Thoracic aorta (tissue), 2 donors: ENCODE measurements around the gene DMWD. TPM values are rescaled to one million over a fixed set of nuclear protein-coding genes. Genes with fewer than 3 reads are reported as not detected.
"Not testable (repeated sequence)": the region's sequence is repeated elsewhere in the genome, so short reads cannot be mapped to it uniquely, and the experiment has no call there.

Source experiments
- ATAC-seq: fragments of 150-250 bp; one replicate; pipeline ENCODE4 v1.8.0; 2017; ENCODE audit warnings: low read depth; ENCODE audit not compliant: insufficient number of reproducible peaks, low FRiP score
- DNase-seq: peaks from one replicate; pipeline ENCODE4 v3.0.0-alpha.2; 2020; ENCODE audit warnings: low spot score
- H3K27ac ChIP-seq, 2 donors: fragments of 200-600 bp; sonication (generic); 1 replicate in 1 of 2; 2 replicates in 1 of 2; pipeline ENCODE4 v1.5.1; 2016; ENCODE audit warnings: mild to moderate bottlenecking in 2 of 2, moderate library complexity in 2 of 2
- H3K27me3 ChIP-seq: fragments of 200-600 bp; sonication (generic); replicated peaks from 2 replicates; pipeline ENCODE4 v1.6.0; 2016; ENCODE audit warnings: mild to moderate bottlenecking; ENCODE audit not compliant: insufficient read depth
- H3K36me3 ChIP-seq: fragments of 200-600 bp; sonication (generic); one replicate; pipeline ENCODE4 v1.5.1; 2016
- H3K4me1 ChIP-seq, 2 donors: fragments of 200-600 bp; sonication (generic); 1 replicate in 1 of 2; 2 replicates in 1 of 2; pipeline versions ENCODE4 v1.5.1 to v1.6.0; 2016; ENCODE audit warnings: low read depth in 2 of 2, mild to moderate bottlenecking in 1 of 2; ENCODE audit not compliant: control insufficient read depth in 1 of 2
- H3K4me3 ChIP-seq: fragments of 200-600 bp; sonication (generic); 2 replicates; pipeline ENCODE4 v1.5.1; 2016; ENCODE audit warnings: mild to moderate bottlenecking
- H3K9me3 ChIP-seq: fragments of 200-600 bp; sonication (generic); 2 replicates; pipeline ENCODE4 v1.5.1; 2016
- CTCF ChIP-seq: fragments of 200-600 bp; sonication (generic); IDR thresholded peaks from one replicate; pipeline ENCODE4 v1.5.1; 2019; ENCODE audit warnings: antibody characterized with exemption
- total RNA-seq, 2 donors: library from RNA; depleted of rRNA; stranded (reverse); fragments of >200 nt; gene quantifications; one replicate each; pipeline versions ENCODE4 v1.1.0 to v1.2.3, GENCODE V29; 2016

The DMWD gene
- total RNA-seq, 2 donors from 2014 or later: 79.1 to 91.1 TPM

GRCh38 chr19:45801603-45802175 lies 9.0 kb upstream of the DMWD start:
- no peaks in the 10 kb centered on the region for H3K36me3 ChIP-seq
- H3K4me3 ChIP-seq: no peak overlapping the region
- ATAC-seq (no peak), DNase-seq (no peak)
- H3K4me1 ChIP-seq: peaks cover 3 to 11% of the 10 kb centered on the region in 2 donors
- no peak for TF ChIP-seq CTCF
- H3K27me3 ChIP-seq: no peaks in the 10 kb centered on the region
- H3K9me3 ChIP-seq: no peaks in the 10 kb centered on the region
- H3K27ac ChIP-seq: no peak overlapping the region

GRCh38 chr19:45800070-45800553 lies 7.5 kb upstream of the DMWD start:
- Histone ChIP-seq H3K4me3 (no peak overlapping the region), H3K4me1 (peaks cover 3 to 11% of the 10 kb centered on the region in 2 donors), H3K36me3 (no peaks in the 10 kb centered on the region), H3K27me3 (no peaks in the 10 kb centered on the region), H3K27ac (no peak overlapping the region), H3K9me3 (no peaks in the 10 kb centered on the region)
- no peak for TF ChIP-seq CTCF
- ATAC-seq (no peak), DNase-seq (no peak)

- ATAC-seq, H3K27me3 ChIP-seq, H3K36me3 ChIP-seq, H3K27ac ChIP-seq, H3K9me3 ChIP-seq, DNase-seq, H3K4me3 ChIP-seq: not testable (repeated sequence)
- peaks cover 3 to 11% of the 10 kb centered on the region in 2 donors for H3K4me1 ChIP-seq
Measured at GRCh38 chr19:45799541-45799940, 6.9 kb upstream of the DMWD start.

GRCh38 chr19:45798995-45799517 lies 6.4 kb upstream of the DMWD start:
- Histone ChIP-seq H3K4me3 (no peak overlapping the region), H3K27me3 (no peaks in the 10 kb centered on the region), H3K9me3 (no peaks in the 10 kb centered on the region), H3K4me1 (peaks cover 3 to 11% of the 10 kb centered on the region in 2 donors), H3K36me3 (no peaks in the 10 kb centered on the region), H3K27ac (no peak overlapping the region)
- ATAC-seq (peak; percentile 49), DNase-seq (no peak)
- TF ChIP-seq CTCF: peak; percentile 93

GRCh38 chr19:45794627-45795026 lies 2.0 kb upstream of the DMWD start:
- DNase-seq: no peak
- Histone ChIP-seq H3K27me3 (no peaks in the 10 kb centered on the region), H3K36me3 (peaks cover 5% of the 10 kb centered on the region), H3K9me3 (no peaks in the 10 kb centered on the region), H3K27ac (no peak overlapping the region), H3K4me1 (peaks cover 20 to 29% of the 10 kb centered on the region in 2 donors), H3K4me3 (no peak overlapping the region)
- no peak for TF ChIP-seq CTCF
- no peak for ATAC-seq
